H1 (cell line): ENCODE results near the gene PECR.

Experiments used
- CHD1 ChIP-seq: IDR thresholded peaks from 2 replicates; pipeline ENCODE4 v1.6.1; 2012; ENCODE audit warnings: low read depth, low read length, improper control_type of control experiment
- EZH2 ChIP-seq: fragments of 200-600 bp; sonication (generic); IDR thresholded peaks from 2 replicates; pipeline ENCODE4 v1.7.1; 2012; ENCODE audit warnings: low read depth, mild to moderate bottlenecking, moderate library complexity, low read length, inconsistent platforms; ENCODE audit not compliant: severe bottlenecking
- RFX5 ChIP-seq: IDR thresholded peaks from 2 replicates; pipeline ENCODE4 v1.6.1; 2011; ENCODE audit warnings: low read depth, low read length, improper control_type of control experiment, borderline replicate concordance
- SP1 ChIP-seq: IDR thresholded peaks from 2 replicates; pipeline ENCODE4 v1.6.1; 2011; ENCODE audit warnings: low read depth, low read length
- TF ChIP-seq, protein P1 (sequence below), 3 experiments: IDR thresholded peaks; 1 replicate in 2 of 3; 2 replicates in 1 of 3; pipeline versions ENCODE4 v1.5.1 to v1.6.1; 2011; ENCODE audit warnings: low read length in 3 of 3, mild to moderate bottlenecking in 3 of 3, inconsistent platforms in 2 of 3, low read depth in 1 of 3, moderate library complexity in 1 of 3; ENCODE audit not compliant: insufficient read depth in 1 of 3; ENCODE audit errors: control extremely low read depth in 1 of 3
- TF ChIP-seq, protein P2 (sequence below): IDR thresholded peaks from 2 replicates; pipeline ENCODE4 v1.6.1; 2012; ENCODE audit warnings: inconsistent platforms

- TF ChIP-seq, protein P1, sequence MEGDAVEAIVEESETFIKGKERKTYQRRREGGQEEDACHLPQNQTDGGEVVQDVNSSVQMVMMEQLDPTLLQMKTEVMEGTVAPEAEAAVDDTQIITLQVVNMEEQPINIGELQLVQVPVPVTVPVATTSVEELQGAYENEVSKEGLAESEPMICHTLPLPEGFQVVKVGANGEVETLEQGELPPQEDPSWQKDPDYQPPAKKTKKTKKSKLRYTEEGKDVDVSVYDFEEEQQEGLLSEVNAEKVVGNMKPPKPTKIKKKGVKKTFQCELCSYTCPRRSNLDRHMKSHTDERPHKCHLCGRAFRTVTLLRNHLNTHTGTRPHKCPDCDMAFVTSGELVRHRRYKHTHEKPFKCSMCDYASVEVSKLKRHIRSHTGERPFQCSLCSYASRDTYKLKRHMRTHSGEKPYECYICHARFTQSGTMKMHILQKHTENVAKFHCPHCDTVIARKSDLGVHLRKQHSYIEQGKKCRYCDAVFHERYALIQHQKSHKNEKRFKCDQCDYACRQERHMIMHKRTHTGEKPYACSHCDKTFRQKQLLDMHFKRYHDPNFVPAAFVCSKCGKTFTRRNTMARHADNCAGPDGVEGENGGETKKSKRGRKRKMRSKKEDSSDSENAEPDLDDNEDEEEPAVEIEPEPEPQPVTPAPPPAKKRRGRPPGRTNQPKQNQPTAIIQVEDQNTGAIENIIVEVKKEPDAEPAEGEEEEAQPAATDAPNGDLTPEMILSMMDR (IDR thresholded peaks at IDR 0.05; ENCODE audit: control extremely low read depth in 1 of 3, insufficient read depth in 1 of 3, low read depth in 1 of 3, low read length in 3 of 3): no peak
- TF ChIP-seq CHD1 (no peak), EZH2 (no peak), SP1 (no peak), RFX5 (no peak)
- TF ChIP-seq, protein P2, sequence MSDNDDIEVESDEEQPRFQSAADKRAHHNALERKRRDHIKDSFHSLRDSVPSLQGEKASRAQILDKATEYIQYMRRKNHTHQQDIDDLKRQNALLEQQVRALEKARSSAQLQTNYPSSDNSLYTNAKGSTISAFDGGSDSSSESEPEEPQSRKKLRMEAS: no peak
Measured at GRCh38 chr2:216090369-216090786, 8.8 kb upstream of the PECR start.
